ENCODE results near the gene BLVRA.

Gene BLVRA

GRCh38 chr7:43750016-43750887 lies 8.2 kb upstream of the BLVRA start:
- DNase-seq (ENCODE audit: low read depth in 2 of 2), result no peak

DNA sequence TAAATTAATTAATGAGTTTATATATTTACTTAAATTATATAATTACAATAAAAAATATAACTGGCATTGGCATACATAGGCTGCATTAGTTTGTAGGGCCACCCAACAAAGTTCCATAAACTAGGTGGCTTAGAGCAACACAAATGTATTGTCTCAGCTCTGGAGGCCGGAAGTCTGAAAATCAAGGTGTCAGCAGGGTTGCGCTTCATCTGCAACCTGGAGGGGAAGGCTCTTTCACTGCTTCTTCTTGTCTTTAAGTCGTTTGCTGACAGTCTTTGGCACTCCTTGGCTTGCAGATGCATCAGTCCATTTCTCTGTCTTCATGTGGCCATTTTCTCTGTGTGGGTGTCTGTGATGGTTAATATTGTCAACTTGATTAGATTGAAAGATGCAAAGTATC lies 6.1 kb upstream of the BLVRA start:
- no peak for DNase-seq (ENCODE audit: low read depth in 2 of 2)

GRCh38 chr7:43753271-43753810 lies 5.1 kb upstream of the BLVRA start:
- DNase-seq (ENCODE audit: low read depth in 2 of 2), result no peak

- DNase-seq (ENCODE audit: low read depth in 2 of 2), result no peak
Measured at GRCh38 chr7:43753843-43754242, 4.6 kb upstream of the BLVRA start.

- no peak for DNase-seq (ENCODE audit: low read depth in 2 of 2)
Measured at GRCh38 chr7:43754596-43754995, 3.9 kb upstream of the BLVRA start.

- peak; percentile 55 to 58 for DNase-seq (ENCODE audit: low read depth in 2 of 2)
Measured at GRCh38 chr7:43756368-43757072, 2.0 kb upstream of the BLVRA start.

GRCh38 chr7:43757073-43757720 lies 1.3 kb upstream of the BLVRA start:
- DNase-seq (ENCODE audit: low read depth in 2 of 2), result no peak

DNA sequence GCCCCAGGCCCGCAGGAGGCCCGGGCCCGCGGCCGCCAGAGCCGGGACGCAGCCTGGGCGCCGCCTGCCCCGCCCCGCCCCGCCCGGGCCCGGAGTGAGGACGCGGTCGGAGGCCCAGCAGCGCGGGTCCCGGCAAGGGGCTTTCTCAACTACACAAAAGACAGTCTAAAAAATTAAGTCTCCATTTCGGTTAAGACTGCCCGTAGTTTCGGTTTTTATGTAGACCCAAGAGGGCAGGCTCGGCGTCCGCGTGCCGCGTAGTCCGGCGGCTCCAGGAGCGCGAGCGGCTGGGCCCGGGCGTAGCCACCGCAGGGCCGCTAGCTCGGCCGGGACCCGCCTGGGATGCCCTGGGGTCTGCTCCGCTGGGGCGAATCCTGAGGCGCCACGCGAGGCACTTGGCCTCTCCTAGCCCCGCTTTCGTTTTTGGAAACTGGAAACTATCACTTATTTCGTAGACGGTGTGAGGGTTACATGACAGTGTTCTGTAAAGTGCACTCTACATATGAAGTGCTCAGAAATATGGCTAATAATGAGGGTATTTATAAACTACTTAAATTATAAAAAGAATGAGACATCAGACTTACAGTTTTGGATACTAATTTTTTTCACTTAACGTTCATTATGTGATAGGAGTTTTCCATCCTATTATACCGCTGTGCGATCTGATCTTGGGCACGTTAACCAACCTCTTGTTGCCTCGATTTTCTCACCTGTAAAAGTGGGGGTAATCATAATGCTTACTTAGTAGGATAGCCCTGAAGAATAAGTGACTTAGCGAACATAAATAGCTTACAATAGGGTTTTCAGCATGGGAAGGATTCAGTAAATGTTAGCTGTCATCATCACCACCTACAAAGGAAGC lies 573 bp downstream of the BLVRA start:
- no peak for DNase-seq (ENCODE audit: low read depth in 2 of 2)

- DNase-seq (ENCODE audit: low read depth in 2 of 2), result no peak
Measured at GRCh38 chr7:43760861-43761260, 2.4 kb downstream of the BLVRA start.

DNA sequence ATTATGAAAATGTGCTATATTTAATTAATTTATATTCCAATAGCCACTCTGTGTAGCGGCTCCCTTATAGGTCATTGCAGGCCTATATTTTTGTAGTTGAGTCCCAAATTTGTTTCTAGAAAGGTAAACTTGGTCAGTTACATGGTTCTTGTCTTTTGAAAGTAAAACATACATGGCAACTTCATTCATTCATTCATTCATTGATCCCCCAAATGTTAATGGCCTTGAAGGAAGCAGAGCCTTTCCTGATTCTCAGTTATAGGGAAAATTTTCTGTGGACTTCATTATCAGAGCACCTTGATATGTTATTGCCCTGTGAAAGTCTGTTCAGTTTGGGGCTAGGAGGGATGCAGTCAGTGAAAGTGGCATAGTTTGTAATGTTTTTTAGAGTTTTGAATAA lies 2.9 kb downstream of the BLVRA start:
- no peak for DNase-seq (ENCODE audit: low read depth in 2 of 2)

DNA sequence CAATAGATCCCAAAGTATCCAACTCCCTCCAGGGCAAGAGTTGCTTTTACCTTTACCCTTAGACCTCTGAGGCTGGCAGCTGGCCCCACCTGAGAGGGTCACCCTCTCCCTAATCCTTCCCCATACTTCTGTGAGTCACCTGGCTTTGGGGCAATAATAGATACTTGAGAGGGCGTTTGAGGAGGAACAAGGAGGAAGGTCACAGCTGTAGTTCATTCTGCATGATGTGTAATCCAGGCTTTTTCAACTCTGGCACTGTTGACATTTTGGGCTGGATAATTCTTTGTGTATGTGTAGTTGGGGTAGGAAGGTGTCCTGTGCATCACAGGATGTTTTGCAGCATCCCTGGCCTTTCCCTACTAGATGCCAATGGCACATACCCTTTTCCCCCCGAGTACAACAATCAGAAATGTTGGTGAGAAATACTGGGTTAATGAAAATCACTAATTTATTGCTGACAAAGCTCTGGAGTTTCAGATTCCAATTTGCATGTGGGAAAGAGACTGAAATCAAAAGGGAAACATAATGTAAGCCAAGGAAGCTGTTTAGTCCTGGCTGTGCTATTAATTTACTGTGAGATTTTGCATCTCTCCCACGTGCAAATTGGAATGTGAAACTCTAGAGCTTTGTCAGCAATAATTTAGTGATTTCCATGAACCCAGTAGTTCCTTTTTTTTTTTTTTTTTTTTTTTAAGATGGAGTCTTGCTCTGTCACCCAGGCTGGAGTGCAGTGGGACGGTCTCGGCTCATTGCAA lies 3.6 kb downstream of the BLVRA start:
- no peak for DNase-seq (ENCODE audit: low read depth in 2 of 2)

- no peak for DNase-seq (ENCODE audit: low read depth in 2 of 2)
Measured at GRCh38 chr7:43763183-43763582, 4.7 kb downstream of the BLVRA start.

- no peak for DNase-seq (ENCODE audit: low read depth in 2 of 2)
Measured at GRCh38 chr7:43764039-43764761, 5.7 kb downstream of the BLVRA start.

- DNase-seq (ENCODE audit: low read depth in 2 of 2), result no peak
Measured at GRCh38 chr7:43764807-43765491, 6.5 kb downstream of the BLVRA start.

GRCh38 chr7:43766564-43766963 lies 8.1 kb downstream of the BLVRA start:
- no peak for DNase-seq (ENCODE audit: low read depth in 2 of 2)

GRCh38 chr7:43767311-43767710 lies 8.8 kb downstream of the BLVRA start:
- DNase-seq (ENCODE audit: low read depth in 2 of 2), result no peak

- DNase-seq (ENCODE audit: low read depth in 2 of 2), result no peak
Measured at GRCh38 chr7:43768201-43768886, 9.9 kb downstream of the BLVRA start.

GRCh38 chr7:43768887-43769272 lies 10.4 kb downstream of the BLVRA start:
- no peak for DNase-seq (ENCODE audit: low read depth in 2 of 2)

DNA sequence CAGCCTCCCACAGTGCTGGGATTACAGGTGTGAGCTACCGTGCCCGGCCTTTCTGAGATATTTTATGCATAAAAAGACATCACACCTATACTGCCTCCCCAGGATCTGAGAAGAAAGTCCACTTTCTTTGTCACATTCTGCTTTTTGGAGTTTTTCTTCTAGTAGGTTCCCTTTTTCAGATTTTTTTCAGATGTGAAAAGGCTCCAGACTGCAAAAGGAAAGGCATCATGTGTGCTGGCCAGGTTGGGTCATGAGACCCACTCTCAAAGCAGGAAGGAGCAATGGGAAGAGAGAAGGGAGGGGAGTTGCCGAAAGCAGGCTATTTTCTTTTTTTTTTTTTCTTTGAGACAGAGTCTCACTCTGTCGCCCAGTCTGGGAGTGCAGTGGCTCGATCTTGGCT lies 10.8 kb downstream of the BLVRA start:
- no peak for DNase-seq (ENCODE audit: low read depth in 2 of 2)
